GM21515 (cell line): ENCODE data around the gene SPDYE6.
"Not testable (repeated sequence)": the region's sequence is repeated elsewhere in the genome, so short reads cannot be mapped to it uniquely, and the experiment has no call there.

Source experiments
- ATAC-seq: cut with Tn5 transposase; IDR thresholded peaks from one replicate; pipeline ENCODE4 v1.9.1; 2021; ENCODE audit not compliant: unreplicated experiment

SPDYE6 gene

GRCh38 chr7:102364394-102364886, 8.2 kb upstream of the SPDYE6 start:
- not testable (repeated sequence) for ATAC-seq

DNA sequence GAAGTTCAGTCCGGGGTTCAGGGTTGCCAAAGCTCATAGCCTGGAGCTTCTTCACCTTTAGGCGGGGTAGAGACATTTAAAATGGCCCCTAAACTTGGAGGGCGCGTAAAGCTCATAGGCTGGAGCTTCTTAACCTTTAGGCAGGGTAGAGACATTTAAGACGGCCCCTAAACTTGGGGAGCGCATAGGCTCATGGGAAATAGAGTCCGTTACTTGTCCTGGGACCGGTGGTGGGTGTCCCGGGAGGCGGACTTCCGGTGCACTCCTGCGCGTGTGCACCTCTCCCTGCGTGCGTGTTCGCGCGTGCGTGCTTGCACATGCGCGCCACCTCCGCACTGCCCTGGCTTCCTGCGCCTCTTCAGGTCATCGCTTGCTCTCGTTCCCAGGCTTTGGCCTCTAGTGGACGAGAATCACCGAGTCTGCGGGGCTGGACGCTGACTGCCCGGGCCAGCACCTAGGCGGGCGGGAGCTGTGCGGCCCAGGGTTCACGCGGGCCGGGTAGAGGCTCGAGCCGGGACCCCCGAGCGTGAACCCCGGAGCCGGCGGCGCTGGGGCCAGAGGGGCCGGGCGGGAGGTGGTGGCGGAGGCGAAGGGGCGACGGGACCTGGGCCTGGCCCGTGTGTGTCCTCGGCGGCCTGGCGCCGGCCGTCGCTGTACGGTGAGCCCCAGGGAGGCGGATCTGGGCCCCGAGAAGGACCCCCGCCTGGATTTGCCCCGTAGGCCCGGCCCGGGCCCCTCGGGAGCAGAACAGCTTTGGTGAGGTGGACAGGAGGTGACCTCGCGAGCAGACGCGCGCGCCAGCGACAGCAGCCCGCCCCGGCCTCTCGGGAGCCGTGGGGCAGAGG, 7.5 kb upstream of the SPDYE6 start:
- peak; percentile 98 for ATAC-seq

GRCh38 chr7:102346983-102347382, 9.3 kb downstream of the SPDYE6 start:
- not testable (repeated sequence) for ATAC-seq

DNA sequence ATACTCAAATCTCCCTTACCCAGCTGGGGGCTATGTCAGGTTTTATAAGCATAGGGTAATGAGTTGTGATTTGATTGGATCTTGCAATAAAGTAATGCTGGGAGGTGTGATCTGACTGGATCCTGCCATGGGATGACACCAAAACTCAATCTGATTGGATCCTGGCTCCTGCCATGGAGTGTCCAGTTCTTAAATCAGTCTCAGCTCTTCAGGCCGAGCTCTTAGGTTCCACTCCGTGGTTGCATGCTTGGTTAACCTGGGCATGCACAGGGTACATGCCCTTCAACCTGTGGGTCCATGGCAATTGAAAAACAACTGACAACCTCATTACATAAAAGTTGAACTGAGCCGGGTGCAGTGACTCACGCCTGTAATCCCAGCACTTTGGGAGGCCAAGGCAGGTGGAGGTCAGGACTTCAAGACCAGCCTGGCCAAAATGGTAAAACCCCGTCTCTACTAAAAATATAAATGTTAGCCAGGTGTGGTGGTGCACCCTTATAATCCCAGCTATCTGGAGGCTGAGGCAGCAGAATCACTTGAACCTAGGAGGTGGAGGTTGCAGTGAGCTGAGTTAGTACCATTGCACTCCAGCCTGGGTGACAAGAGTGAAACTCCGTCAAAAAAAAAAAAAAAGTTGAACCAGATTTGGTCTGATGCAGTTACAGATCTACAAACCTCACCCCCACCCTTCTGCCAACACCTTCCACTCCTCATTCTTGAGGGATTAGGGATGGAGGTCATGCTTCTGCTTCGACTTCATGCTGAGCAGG, 15.5 kb downstream of the SPDYE6 start:
- ATAC-seq, result not testable (repeated sequence)

DNA sequence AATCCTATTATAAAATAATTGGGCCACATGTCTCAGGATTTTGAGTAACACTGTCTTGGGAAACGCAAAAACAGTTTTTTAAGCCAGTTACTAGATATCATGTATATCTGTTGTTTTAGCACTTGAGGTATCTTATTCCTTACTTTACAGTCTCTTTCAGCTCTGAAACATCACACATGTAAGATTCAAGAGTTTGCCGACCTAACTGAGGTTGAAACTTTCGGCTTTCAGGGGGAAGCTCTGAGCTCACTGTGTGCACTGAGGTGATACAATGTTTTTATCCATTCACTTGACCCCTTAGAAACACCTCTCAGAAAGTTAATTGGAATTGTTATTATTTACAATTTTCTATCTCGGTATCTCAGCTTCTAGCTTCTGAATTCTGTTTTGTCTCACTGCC, 18.8 kb downstream of the SPDYE6 start:
- ATAC-seq, result not testable (repeated sequence)

DNA sequence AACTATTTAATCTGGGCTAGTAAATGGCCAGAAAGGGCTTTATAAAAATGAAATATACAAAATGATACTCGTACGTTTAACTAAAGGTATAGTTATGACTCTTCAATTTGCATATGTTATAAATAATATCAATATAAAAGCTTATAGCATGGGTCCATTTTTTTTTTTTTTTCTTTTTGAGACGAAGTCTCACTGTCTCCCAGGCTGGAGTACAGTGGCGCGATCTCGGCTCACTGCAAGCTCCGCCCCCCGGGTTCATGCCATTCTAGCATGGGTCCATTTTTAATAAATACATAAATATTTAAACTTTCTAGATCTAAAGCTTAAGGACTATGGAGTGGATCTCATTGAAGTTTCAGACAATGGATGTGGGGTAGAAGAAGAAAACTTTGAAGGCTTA, 19.2 kb downstream of the SPDYE6 start:
- ATAC-seq, result not testable (repeated sequence)

GRCh38 chr7:102335574-102335973, 20.7 kb downstream of the SPDYE6 start:
- not testable (repeated sequence) for ATAC-seq

- not testable (repeated sequence) for ATAC-seq
Measured at GRCh38 chr7:102330666-102331460, 25.4 kb downstream of the SPDYE6 start.

DNA sequence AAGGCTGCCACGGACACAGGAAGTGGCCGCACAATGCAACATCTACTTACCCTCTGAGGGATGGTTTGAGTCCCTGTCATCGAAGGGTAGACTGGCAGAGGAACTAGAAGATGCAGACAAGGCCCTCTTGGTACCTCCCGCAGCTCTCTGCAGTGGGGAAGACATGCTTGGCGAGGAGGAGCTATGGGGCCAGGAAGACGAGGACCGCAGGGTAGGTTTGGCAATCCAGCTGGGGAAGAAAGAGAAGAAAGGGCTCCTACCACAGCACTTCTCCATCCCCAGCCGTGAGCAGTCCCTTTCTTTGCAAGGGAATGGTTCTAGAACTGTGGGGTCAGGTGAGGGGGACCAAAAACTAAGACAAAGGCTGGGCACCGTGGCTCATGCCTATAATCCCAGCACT, 26.9 kb downstream of the SPDYE6 start:
- not testable (repeated sequence) for ATAC-seq

- ATAC-seq, result not testable (repeated sequence)
Measured at GRCh38 chr7:102328863-102329262, 27.4 kb downstream of the SPDYE6 start.

GRCh38 chr7:102327183-102327582, 29.1 kb downstream of the SPDYE6 start:
- not testable (repeated sequence) for ATAC-seq

GRCh38 chr7:102326157-102326889, 29.9 kb downstream of the SPDYE6 start:
- no peak for ATAC-seq

- ATAC-seq, result not testable (repeated sequence)
Measured at GRCh38 chr7:102325106-102325505, 31.1 kb downstream of the SPDYE6 start.

- ATAC-seq, result no peak
Measured at GRCh38 chr7:102323914-102324195, 32.4 kb downstream of the SPDYE6 start.

DNA sequence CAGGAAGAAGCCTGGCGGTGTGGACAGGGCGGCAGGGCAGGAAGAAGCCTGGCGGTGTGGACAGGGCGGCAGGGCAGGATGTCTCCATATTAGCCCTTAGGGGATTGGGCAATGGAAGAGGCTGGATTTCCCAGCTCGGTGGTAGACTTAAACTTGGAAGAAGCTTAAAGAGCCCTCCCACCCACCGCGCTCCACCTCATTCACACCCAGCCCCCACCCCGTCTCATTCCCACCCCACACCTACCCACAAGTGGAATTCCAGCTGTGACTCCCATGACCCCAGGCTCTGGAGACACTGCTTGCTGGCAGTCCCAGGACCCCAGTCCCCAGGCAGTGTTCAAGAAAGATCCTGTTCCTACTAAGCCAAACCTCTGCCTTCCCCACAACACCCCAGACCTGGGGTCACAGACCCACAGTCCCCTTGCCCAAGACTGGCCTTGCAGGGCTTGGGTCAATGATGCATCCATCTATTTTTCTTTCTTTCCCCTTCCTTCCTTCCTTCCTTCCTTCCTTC, 34.0 kb downstream of the SPDYE6 start:
- ATAC-seq, result no peak

GRCh38 chr7:102321351-102322201, 34.7 kb downstream of the SPDYE6 start:
- ATAC-seq, result no peak

DNA sequence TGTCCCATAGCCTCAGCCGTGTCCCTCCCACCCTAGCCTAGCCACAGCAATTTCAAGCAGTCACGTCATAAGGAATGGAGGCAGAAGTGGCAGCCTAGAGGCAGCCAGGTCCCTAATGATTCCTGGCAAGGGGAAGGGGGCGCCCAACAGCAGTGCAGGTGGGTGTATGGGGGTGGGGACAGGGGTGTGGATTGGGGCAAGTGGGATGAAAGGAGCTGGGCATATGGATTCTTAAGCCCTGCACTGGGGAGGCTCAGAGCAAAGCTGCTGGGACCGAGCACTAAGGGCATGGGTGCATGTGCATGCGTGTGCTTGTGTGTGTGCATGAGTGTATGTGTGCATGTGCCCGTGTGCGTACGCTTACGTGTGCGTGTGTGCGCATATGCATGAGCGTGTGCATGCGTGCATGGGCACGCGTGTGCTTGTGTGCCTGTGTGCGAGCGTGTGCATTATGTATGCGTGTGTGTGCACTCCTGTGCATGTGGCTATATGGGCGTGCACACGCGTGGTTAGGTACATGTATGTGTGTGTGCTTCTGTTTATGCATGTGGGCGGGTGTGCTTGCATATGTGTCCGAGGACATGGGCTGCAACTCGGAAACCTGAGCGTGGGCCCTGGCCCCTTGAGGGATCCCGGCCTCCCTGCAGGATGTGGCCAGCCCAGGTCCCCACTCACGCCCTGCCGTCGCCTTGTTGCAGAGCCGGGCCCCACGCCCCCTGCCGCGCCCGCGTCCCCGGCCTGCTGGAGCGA, 35.5 kb downstream of the SPDYE6 start:
- no peak for ATAC-seq

- no peak for ATAC-seq
Measured at GRCh38 chr7:102320181-102320580, 36.1 kb downstream of the SPDYE6 start.

DNA sequence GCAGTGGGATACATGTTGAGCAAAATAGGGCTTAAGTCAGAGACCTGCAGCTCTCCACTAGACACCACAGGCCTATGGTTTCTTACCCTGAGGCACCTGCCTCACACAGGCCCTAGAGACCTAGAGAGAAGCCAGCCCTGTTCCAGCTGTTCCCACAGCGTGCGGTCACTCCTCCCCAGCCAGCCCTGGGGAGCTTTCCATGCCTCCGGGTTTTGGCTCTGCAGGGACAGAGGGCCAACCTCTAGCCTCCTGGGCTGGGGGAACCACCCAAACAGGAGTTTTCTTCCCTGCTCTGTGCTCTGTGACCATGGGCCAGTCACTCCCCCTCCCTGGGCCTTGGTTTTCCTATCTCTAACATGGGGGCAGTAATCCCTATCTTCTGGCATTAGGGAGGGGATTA, 36.6 kb downstream of the SPDYE6 start:
- no peak for ATAC-seq
